Hematopoietic multipotent progenitor cell treated with erythropoietin and hydrocortisone succinate and interleukin-3 and kit ligand, for 15 days (in vitro differentiated cells): ENCODE measurements around the gene PCDHA9.
"Not testable (repeated sequence)": the region's sequence is repeated elsewhere in the genome, so short reads cannot be mapped to it uniquely, and the experiment has no call there.

ENCODE experiments used
- DNase-seq: peaks from one replicate; pipeline ENCODE4 v3.0.0-alpha.2; 2015; ENCODE audit warnings: low spot score

Gene PCDHA9

DNA sequence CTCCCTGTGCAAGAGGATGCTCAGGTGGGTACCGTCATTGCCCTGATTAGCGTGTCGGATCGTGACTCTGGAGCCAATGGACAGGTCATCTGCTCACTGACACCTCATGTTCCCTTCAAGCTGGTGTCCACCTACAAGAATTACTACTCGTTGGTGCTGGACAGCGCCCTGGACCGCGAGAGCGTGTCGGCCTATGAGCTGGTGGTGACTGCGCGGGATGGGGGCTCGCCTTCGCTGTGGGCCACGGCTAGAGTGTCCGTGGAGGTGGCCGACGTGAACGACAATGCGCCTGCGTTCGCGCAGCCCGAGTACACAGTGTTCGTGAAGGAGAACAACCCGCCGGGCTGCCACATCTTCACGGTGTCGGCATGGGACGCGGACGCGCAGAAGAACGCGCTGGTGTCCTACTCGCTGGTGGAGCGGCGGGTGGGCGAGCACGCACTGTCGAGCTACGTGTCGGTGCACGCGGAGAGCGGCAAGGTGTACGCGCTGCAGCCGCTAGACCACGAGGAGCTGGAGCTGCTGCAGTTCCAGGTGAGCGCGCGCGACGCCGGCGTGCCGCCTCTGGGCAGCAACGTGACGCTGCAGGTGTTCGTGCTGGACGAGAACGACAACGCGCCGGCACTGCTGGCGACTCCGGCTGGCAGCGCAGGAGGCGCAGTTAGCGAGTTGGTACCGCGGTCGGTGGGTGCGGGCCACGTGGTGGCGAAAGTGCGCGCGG, 28.5 kb downstream of the PCDHA9 start:
- DNase-seq: not testable (repeated sequence)

GRCh38 chr5:140877262-140877581, 29.0 kb downstream of the PCDHA9 start:
- no peak for DNase-seq

DNA sequence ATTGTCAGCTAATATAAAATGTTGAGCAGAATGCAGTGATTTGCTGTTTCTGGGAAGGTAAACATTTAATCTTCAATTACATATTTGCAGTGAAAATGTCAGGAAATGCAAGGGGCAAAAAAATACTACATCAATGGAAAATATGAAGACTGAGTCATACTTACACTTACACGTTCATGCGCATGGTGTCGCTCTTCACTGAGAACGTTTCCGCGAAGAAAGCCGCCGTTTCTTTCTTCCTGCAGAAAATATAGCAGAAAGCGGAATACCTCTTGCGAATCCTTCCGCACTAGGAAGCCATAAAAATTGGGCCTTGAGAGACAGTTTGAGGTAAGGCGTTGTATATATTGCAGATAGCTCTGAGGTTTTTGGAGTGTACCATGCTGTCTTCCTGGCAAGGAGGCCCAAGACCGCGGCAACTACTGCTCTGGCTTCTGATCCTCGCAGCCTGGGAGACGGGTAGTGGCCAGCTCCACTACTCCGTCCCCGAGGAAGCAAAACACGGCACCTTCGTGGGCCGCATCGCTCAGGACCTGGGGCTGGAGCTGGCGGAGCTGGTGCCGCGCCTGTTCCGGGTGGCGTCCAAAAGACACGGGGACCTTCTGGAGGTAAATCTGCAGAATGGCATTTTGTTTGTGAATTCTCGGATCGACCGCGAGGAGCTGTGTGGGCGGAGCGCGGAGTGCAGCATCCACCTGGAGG, 33.9 kb downstream of the PCDHA9 start, which contains the start of gene PCDHA13:
PCDHA13 (plus strand) TSS at position 236 of the 702 bp plus-strand sequence; CDS start at position 381, 145 bp downstream.
- no peak for DNase-seq

DNA sequence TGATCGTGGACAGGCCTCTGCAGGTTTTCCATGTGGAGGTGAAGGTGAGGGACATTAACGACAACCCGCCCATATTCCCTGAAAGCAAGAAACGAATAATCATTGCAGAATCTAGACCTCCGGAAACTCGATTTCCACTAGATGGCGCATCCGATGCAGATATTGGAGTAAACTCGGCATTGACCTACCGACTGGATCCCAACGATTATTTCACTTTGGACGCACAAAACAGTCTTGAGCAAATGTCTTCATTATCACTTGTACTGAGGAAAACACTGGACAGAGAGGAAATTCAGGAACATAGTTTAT, 34.4 kb downstream of the PCDHA9 start:
- no peak for DNase-seq

- DNase-seq: no peak
Measured at GRCh38 chr5:140883373-140883772, 35.2 kb downstream of the PCDHA9 start.

DNA sequence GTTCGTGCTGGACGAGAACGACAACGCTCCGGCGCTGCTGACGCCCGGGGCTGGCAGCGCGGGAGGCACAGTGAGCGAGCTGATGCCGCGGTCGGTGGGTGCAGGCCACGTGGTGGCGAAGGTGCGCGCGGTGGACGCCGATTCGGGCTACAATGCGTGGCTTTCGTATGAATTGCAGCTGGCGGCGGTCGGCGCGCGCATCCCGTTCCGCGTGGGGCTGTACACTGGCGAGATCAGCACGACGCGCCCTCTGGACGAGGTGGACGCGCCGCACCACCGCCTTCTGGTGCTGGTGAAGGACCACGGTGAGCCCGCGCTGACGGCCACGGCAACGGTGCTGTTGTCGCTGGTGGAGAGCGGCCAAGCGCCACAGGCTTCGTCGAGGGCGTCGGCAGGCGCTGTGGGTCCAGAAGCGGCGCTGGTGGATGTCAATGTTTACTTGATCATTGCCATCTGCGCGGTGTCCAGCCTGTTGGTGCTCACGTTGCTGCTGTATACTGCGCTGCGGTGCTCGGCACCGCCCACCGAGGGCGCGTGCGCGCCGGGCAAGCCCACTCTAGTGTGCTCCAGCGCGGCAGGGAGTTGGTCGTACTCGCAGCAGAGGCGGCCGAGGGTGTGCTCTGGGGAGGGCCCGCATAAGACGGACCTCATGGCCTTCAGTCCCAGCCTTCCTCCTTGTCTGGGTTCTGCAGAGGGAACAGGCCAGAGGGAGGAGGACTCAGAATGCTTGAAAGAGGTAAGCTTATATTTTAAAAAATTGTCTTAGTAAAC, 35.9 kb downstream of the PCDHA9 start:
- DNase-seq: no peak
